Spleen (tissue), 11 donors: ENCODE results near the gene HNMT. TPM values are rescaled to one million over a fixed set of nuclear protein-coding genes. Genes with fewer than 3 reads are reported as not detected.

Source experiments
- DNase-seq: peaks from one replicate; pipeline ENCODE4 v3.0.0-alpha.2; 2020
- H3K27ac ChIP-seq, 8 donors: fragments of 200-600 bp; sonication (generic) in 7 of 8; 1 replicate in 4 of 8; 2 replicates in 4 of 8; pipeline versions ENCODE4 v1.5.0 to v1.8.0; 2016 to 2021; ENCODE audit warnings: inconsistent platforms in 4 of 8, mild to moderate bottlenecking in 4 of 8, moderate library complexity in 1 of 8
- H3K27me3 ChIP-seq, 7 donors: fragments of 200-600 bp; sonication (generic) in 6 of 7; replicated peaks in 1 of 7; 1 replicate in 4 of 7; 2 replicates in 3 of 7; pipeline versions ENCODE4 v1.5.0 to v1.8.0; 2016 to 2021; ENCODE audit warnings: inconsistent platforms in 3 of 7, mild to moderate bottlenecking in 1 of 7
- H3K36me3 ChIP-seq, 6 donors: fragments of 200-600 bp; sonication (generic) in 5 of 6; 1 replicate in 4 of 6; 2 replicates in 2 of 6; pipeline versions ENCODE4 v1.5.0 to v1.8.0; 2016 to 2021; ENCODE audit warnings: inconsistent platforms in 2 of 6
- H3K4me1 ChIP-seq, 6 donors: fragments of 200-600 bp; sonication (generic) in 5 of 6; 1 replicate in 3 of 6; 2 replicates in 3 of 6; pipeline versions ENCODE4 v1.5.0 to v1.8.0; 2016 to 2021; ENCODE audit warnings: inconsistent platforms in 3 of 6
- H3K4me3 ChIP-seq, 8 donors: fragments of 200-600 bp; sonication (generic) in 7 of 8; 1 replicate in 4 of 8; 2 replicates in 4 of 8; pipeline versions ENCODE4 v1.5.0 to v1.8.0; 2016 to 2021; ENCODE audit warnings: inconsistent platforms in 4 of 8, mild to moderate bottlenecking in 4 of 8, moderate library complexity in 2 of 8
- H3K9me3 ChIP-seq, 8 donors: fragments of 200-600 bp; sonication (generic) in 7 of 8; 1 replicate in 4 of 8; 2 replicates in 4 of 8; pipeline versions ENCODE4 v1.5.0 to v1.8.0; 2016 to 2021; ENCODE audit warnings: inconsistent platforms in 4 of 8
- POLR2A ChIP-seq, 3 donors: fragments of 450-650 bp; IDR thresholded peaks; one replicate each; pipeline ENCODE4 v1.5.1; 2017; ENCODE audit warnings: antibody characterized with exemption in 3 of 3, mild to moderate bottlenecking in 1 of 3
- POLR2AphosphoS5 ChIP-seq, 3 donors: sonication (generic); formaldehyde crosslinking; IDR thresholded peaks; one replicate each; pipeline ENCODE4 v1.5.1; 2017; ENCODE audit warnings: antibody characterized with exemption in 3 of 3
- WGBS, 5 donors: extraction: QIAGEN DNeasy Blood & Tissue Kit in 3 of 5; methylation state at CpG; one replicate each; pipeline versions ENCODE4 v1.1.5 to v1.1.7; 2013 to 2018; 5-methylcytosine and 5-hydroxymethylcytosine counted together
- intact Hi-C: fragments of 100-400 bp; cut with DNase I; formaldehyde crosslinking; loops from one replicate; pipeline ENCODE4 v1.15.0; 2023; ENCODE audit warnings: low total_unique reads
- polyA plus RNA-seq, 3 donors: library from polyadenylated mRNA; stranded (reverse); fragments of 200-250 nt; gene quantifications; one replicate each; pipeline ENCODE4 v1.2.1, GENCODE V29; 2013
- total RNA-seq, 7 donors: library from RNA; depleted of rRNA in 3 of 7; stranded (reverse); fragments of >200 nt in 3 of 7; fragmentation: NEBNext Ultra II Directional in 4 of 7; extraction: Animal tissue kit (Norgen Biotek cat#: 25700) in 4 of 7; gene quantifications; one replicate each; pipeline versions ENCODE4 v1.1.0 to v1.2.1, GENCODE V29; 2016 to 2021
- TF ChIP-seq, protein P1 (sequence below), 11 experiments: fragments of 200-600 bp in 7 of 11; fragments of 450-650 bp in 4 of 11; sonication (generic) in 4 of 11; IDR thresholded peaks in 8 of 11; conservative IDR thresholded peaks in 3 of 11; 1 replicate in 7 of 11; 2 replicates in 4 of 11; pipeline versions ENCODE4 v1.4.0 to v1.8.0; 2016 to 2021; ENCODE audit warnings: antibody characterized with exemption in 11 of 11, inconsistent platforms in 4 of 11, mild to moderate bottlenecking in 1 of 11
- donor health status: healthy with polysubstance abuse.
- donor health status: DM: no; HTN: no; CAD: no; lungs with moderate emphysema.
- donor health status: DM: no; HTN: no; CAD: no.
- donor health status: Bipolar disorder and iron deficiency.
- donor health status: healthy.
- donor health status: DM: no; HTN: no; CAD: no.
- donor health status: DM: yes; HTN: yes; CAD: no.

HNMT gene
- total and polyA plus RNA-seq, 10 donors, result 31.2 to 74.2 (median 45.6) TPM

DNA sequence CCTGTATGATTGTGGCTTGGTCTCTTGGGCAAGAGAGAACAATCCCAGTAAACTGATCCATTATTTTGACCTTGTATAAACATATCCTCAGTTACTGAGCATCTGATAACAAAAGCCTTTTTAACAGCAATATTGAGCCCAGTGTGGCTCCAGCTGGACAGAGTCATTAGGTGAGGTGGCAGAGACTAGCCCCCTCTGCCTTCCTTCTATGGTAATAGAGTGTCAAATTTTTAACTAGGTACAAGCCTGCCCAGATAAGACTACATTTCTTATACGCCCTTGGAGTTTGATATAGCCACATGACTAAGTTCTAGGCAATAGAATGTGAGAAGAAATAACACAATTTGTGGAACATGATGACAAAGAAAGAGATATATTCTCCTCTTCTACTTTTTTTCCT, 56.2 kb downstream of the HNMT start:
- no peaks in the 10 kb centered on the region for H3K36me3 ChIP-seq
- no peaks in the 10 kb centered on the region for H3K9me3 ChIP-seq
- intact Hi-C loops, result no loop called here
- H3K27me3 ChIP-seq, result no peaks in the 10 kb centered on the region
- TF ChIP-seq POLR2A (IDR thresholded peaks at IDR 0.05), result no peak
- no peak for TF ChIP-seq POLR2AphosphoS5 (IDR thresholded peaks at IDR 0.05)
- TF ChIP-seq, protein P1, sequence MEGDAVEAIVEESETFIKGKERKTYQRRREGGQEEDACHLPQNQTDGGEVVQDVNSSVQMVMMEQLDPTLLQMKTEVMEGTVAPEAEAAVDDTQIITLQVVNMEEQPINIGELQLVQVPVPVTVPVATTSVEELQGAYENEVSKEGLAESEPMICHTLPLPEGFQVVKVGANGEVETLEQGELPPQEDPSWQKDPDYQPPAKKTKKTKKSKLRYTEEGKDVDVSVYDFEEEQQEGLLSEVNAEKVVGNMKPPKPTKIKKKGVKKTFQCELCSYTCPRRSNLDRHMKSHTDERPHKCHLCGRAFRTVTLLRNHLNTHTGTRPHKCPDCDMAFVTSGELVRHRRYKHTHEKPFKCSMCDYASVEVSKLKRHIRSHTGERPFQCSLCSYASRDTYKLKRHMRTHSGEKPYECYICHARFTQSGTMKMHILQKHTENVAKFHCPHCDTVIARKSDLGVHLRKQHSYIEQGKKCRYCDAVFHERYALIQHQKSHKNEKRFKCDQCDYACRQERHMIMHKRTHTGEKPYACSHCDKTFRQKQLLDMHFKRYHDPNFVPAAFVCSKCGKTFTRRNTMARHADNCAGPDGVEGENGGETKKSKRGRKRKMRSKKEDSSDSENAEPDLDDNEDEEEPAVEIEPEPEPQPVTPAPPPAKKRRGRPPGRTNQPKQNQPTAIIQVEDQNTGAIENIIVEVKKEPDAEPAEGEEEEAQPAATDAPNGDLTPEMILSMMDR (IDR thresholded peaks at IDR 0.05 in 8 of 11, conservative IDR thresholded peaks at IDR 0.05 in 3 of 11), result no peak
- 59 to 89% (median 76%) methylated on average over 1 of the region's 1 CpG for WGBS, 5 donors
- no peak overlapping the region for H3K4me3 ChIP-seq
- no peak overlapping the region for H3K27ac ChIP-seq
- no peaks in the 10 kb centered on the region for H3K4me1 ChIP-seq
- DNase-seq, result no peak

DNA sequence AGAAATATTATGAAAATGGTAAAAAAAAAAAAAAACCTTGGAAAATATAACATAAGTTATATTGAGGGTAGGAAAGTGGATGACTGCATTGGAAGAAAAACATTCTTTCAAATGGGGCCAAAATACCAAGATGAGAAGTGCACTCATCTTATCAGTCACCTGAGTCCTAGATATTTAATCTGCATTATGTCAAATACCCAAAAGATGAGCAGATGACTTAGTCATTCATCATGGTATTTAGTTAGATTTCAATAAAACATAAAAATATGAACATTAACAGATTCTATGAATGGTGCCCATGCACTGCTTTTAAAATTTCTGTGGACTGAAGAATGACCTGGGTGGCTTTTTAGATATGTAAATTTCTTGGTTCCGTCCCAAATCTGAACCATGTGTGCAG, 56.9 kb downstream of the HNMT start:
- TF ChIP-seq POLR2AphosphoS5 (IDR thresholded peaks at IDR 0.05) (no peak), POLR2A (IDR thresholded peaks at IDR 0.05) (no peak)
- Histone ChIP-seq H3K4me3 (no peak overlapping the region), H3K36me3 (no peaks in the 10 kb centered on the region), H3K4me1 (no peaks in the 10 kb centered on the region), H3K27ac (no peak overlapping the region), H3K27me3 (no peaks in the 10 kb centered on the region), H3K9me3 (no peaks in the 10 kb centered on the region)
- 45 to 97% (median 93%) methylated on average over 1 of the region's 1 CpG for whole genome bisulfite sequencing, 5 donors
- no peak for DNase-seq
- intact Hi-C loops, result no loop called here

DNA sequence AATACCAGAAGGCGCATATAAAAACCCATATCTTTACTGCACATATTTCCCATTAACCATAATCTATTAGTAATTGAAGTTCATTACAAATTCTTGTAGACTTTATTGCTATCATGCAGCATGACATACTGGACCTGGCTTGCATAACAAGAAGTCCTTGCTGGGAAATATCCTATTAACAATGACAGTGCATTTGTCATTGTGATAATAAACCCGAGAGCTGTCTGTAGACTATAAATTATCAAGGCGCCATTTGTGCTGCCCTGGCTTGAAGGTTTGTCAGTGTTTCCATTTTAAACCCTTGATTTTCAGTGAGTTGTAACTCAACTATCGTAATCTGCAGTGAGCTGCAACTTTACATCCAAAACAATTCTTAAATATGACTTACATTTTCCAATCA, 59.0 kb downstream of the HNMT start:
- Histone ChIP-seq H3K9me3 (no peaks in the 10 kb centered on the region), H3K4me3 (no peak overlapping the region), H3K27me3 (no peaks in the 10 kb centered on the region), H3K4me1 (no peaks in the 10 kb centered on the region), H3K36me3 (no peaks in the 10 kb centered on the region), H3K27ac (no peak overlapping the region)
- intact Hi-C loops, result no loop called here
- 60 to 77% (median 72%) methylated on average over 4 of the region's 4 CpGs for WGBS, 5 donors
- DNase-seq, result no peak
- no peak for TF ChIP-seq POLR2AphosphoS5 (IDR thresholded peaks at IDR 0.05)
- no peak for TF ChIP-seq POLR2A (IDR thresholded peaks at IDR 0.05)
- TF ChIP-seq, protein P1 (IDR thresholded peaks at IDR 0.05 in 8 of 11, conservative IDR thresholded peaks at IDR 0.05 in 3 of 11), result no peak

DNA sequence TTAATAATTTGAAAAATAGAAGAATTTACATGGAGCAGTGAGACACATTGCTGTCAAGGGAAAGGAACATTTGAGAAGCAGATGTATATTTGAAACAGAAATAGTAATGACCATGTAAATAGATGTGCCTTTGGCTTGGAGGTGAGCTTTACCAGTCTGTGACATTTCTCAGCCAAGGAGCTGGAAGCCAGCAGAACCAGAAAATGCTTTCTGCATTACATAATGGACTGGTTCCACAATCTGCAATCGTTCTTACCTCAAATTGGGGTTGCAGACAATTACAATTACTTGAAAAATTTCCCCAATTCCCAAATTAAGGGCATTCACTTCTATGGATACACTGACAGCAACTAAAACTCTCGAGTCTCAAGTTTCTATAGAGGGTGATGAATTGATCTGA, 59.7 kb downstream of the HNMT start:
- Histone ChIP-seq H3K27me3 (no peaks in the 10 kb centered on the region), H3K4me3 (no peak overlapping the region), H3K4me1 (no peaks in the 10 kb centered on the region), H3K36me3 (no peaks in the 10 kb centered on the region), H3K27ac (no peak overlapping the region), H3K9me3 (no peaks in the 10 kb centered on the region)
- intact Hi-C loops, result no loop called here
- WGBS, 5 donors, result 53 to 74% (median 59%) methylated on average over 2 of the region's 2 CpGs
- TF ChIP-seq POLR2A (IDR thresholded peaks at IDR 0.05) (no peak), POLR2AphosphoS5 (IDR thresholded peaks at IDR 0.05) (no peak)
- TF ChIP-seq, protein P1 (IDR thresholded peaks at IDR 0.05 in 8 of 11, conservative IDR thresholded peaks at IDR 0.05 in 3 of 11), result no peak
- no peak for DNase-seq
